NCI-H82 treated with DMSO at 0.1 percent for 48 hours (cell line): Measurements from ENCODE around the gene PKNOX2.

Experiments
- DNase-seq: peaks from one replicate; lab custom pipeline; 2025; ENCODE audit not compliant: unreplicated experiment; lab: John Stamatoyannopoulos, UW

PKNOX2 gene

GRCh38 chr11:125164422-125165110, at the start of gene PKNOX2:
TSS of gene PKNOX2 (plus strand) at chr11:125164751. CDS start at chr11:125351306, 186,555 bp downstream.
- DNase-seq, result peak; percentile 77

GRCh38 chr11:125117429-125117828, 47.1 kb upstream of the PKNOX2 start:
- DNase-seq, result no peak

- no peak for DNase-seq
These were observed 41.2 kb upstream of the PKNOX2 start for GRCh38 chr11:125123194-125123946.

- DNase-seq, result no peak
These were observed 40.5 kb upstream of the PKNOX2 start for GRCh38 chr11:125123947-125124617.

GRCh38 chr11:125124618-125124992, 39.9 kb upstream of the PKNOX2 start:
- DNase-seq, result no peak

- DNase-seq, result no peak
These were observed 36.1 kb upstream of the PKNOX2 start for GRCh38 chr11:125128450-125128849.

- DNase-seq, result no peak
These were observed 35.1 kb upstream of the PKNOX2 start for GRCh38 chr11:125129316-125129993.

GRCh38 chr11:125132071-125132470, 32.5 kb upstream of the PKNOX2 start:
- no peak for DNase-seq

- DNase-seq, result no peak
These were observed 32.0 kb upstream of the PKNOX2 start for GRCh38 chr11:125132596-125132995.

GRCh38 chr11:125136001-125136400, 28.6 kb upstream of the PKNOX2 start:
- DNase-seq, result no peak

GRCh38 chr11:125138966-125139365, 25.6 kb upstream of the PKNOX2 start:
- DNase-seq, result no peak

- no peak for DNase-seq
These were observed 24.8 kb upstream of the PKNOX2 start for GRCh38 chr11:125139778-125140177.

GRCh38 chr11:125140233-125140632, 24.3 kb upstream of the PKNOX2 start:
- no peak for DNase-seq

GRCh38 chr11:125141178-125141577, 23.4 kb upstream of the PKNOX2 start:
- no peak for DNase-seq

GRCh38 chr11:125141686-125142535, 22.6 kb upstream of the PKNOX2 start:
- no peak for DNase-seq

- no peak for DNase-seq
These were observed 18.3 kb upstream of the PKNOX2 start for GRCh38 chr11:125146232-125146631.

GRCh38 chr11:125147280-125147679, 17.3 kb upstream of the PKNOX2 start:
- DNase-seq, result no peak

GRCh38 chr11:125148011-125148410, 16.5 kb upstream of the PKNOX2 start:
- DNase-seq, result no peak

GRCh38 chr11:125148743-125149142, 15.8 kb upstream of the PKNOX2 start:
- DNase-seq, result peak; percentile 17

- no peak for DNase-seq
These were observed 10.7 kb upstream of the PKNOX2 start for GRCh38 chr11:125153837-125154236.
